GM12891 (cell line): Measurements from ENCODE around the gene BDNF. TPM values are rescaled to one million over a fixed set of nuclear protein-coding genes. Genes with fewer than 3 reads are reported as not detected.
"Not testable (repeated sequence)": the region's sequence is repeated elsewhere in the genome, so short reads cannot be mapped to it uniquely, and the experiment has no call there.

Experiments used
- DNase-seq: peaks from one replicate; pipeline ENCODE4 v3.0.0; 2011; ENCODE audit warnings: low spot score; ENCODE audit not compliant: insufficient read length
- FAIRE-seq: peaks from 2 replicates; lab custom pipeline; 2011; peaks lifted over from hg19 to GRCh38; lab: Jason Lieb, UNC
- PAX5 ChIP-seq: IDR thresholded peaks from 2 replicates; pipeline ENCODE4 v1.6.1; 2011; ENCODE audit warnings: low read length, moderate library complexity, mild to moderate bottlenecking; ENCODE audit not compliant: insufficient read depth, severe bottlenecking
- POLR2A ChIP-seq: IDR thresholded peaks from 2 replicates; pipeline ENCODE4 v1.6.1; 2011; ENCODE audit warnings: low read depth, low read length, control low read depth
- POLR2AphosphoS5 ChIP-seq: IDR thresholded peaks from 2 replicates; pipeline ENCODE4 v1.6.1; 2011; ENCODE audit warnings: low read depth, low read length, control low read depth
- POU2F2 ChIP-seq: IDR thresholded peaks from 2 replicates; pipeline ENCODE4 v1.6.1; 2011; ENCODE audit warnings: low read depth, mild to moderate bottlenecking, control low read depth, low read length, moderate library complexity
- SPI1 ChIP-seq: IDR thresholded peaks from 2 replicates; pipeline ENCODE4 v1.6.1; 2011; ENCODE audit warnings: low read depth, low read length, control low read depth
- TAF1 ChIP-seq: IDR thresholded peaks from 2 replicates; pipeline ENCODE4 v1.6.1; 2011; ENCODE audit warnings: low read depth, low read length, control low read depth
- polyA plus RNA-seq: library from polyadenylated mRNA; unstranded; fragments of >200 nt; gene quantifications from one replicate; pipeline ENCODE4 v1.2.1, GENCODE V29; 2012; ENCODE audit warnings: low read depth, missing spikeins, inconsistent platforms; ENCODE audit not compliant: missing spikeins

Gene BDNF
- 0.04 TPM for polyA plus RNA-seq

- FAIRE-seq, result no peak
- no peak for DNase-seq
- TF ChIP-seq POLR2A (no peak), PAX5 (no peak), POU2F2 (no peak), SPI1 (no peak), POLR2AphosphoS5 (no peak), TAF1 (no peak)
These were observed at the start of gene BDNF for GRCh38 chr11:27700351-27701301. BDNF (minus strand) TSS chr11:27700455; CDS start chr11:27658564, 41,891 bp downstream.

DNA sequence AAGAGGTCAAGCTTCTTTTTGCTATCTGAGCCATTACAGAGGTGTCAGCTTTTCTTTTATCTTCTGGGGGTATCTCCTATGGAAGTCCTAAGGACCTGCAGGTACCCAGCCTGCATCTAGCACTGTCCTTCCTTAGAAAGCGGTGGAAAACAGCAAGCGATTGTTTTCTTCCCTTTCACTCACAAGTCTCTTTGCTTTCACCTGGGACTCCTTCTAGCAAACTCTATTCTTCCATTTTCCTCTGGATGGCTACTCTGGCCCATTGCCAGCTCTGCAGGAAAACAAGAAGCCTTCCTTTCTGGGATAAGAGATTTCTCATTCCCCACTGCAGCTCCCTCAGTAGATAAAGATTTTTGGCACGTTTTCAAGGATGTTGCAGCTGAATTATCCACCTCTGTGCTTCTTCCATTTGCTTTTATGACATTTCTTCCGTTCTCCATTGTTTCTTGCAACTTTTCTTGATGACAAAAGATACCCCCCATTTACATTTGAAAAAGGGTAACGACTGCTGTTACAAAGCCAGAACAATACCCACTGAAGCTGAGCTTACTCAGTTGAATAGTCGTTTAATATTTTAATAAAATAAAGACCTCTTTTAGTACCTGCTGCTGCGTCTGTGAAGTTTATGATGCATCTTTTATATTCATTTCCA, 40.2 kb upstream of the BDNF start:
- no peak for DNase-seq
- FAIRE-seq, result no peak
- no peak for TF ChIP-seq POLR2A
- TF ChIP-seq TAF1, result no peak
- TF ChIP-seq POU2F2, result no peak
- TF ChIP-seq PAX5, result no peak
- no peak for TF ChIP-seq SPI1
- TF ChIP-seq POLR2AphosphoS5, result no peak

DNA sequence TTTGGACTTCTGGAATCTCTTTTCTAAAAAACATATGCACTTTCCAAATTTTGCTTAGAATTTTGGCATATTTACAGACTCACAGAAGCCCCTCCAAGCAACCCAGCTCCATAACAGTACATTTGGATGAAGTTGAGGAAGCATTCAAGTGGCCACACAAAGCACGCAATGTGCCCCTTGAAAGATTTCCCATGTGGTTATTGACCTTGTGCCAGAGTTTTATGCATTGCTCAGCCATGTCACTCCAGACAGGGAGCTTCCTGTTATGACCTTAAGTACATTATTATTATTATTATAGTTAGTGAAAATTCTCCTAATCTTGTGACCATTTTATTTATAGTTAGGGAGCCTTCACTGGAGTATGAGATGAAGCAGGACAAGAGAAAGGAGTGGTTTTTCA, 35.0 kb upstream of the BDNF start:
- no peak for DNase-seq
- no peak for TF ChIP-seq POLR2A
- no peak for TF ChIP-seq POU2F2
- TF ChIP-seq PAX5, result no peak
- TF ChIP-seq SPI1, result no peak
- no peak for TF ChIP-seq POLR2AphosphoS5
- TF ChIP-seq TAF1, result no peak
- no peak for FAIRE-seq

- FAIRE-seq, DNase-seq: not testable (repeated sequence)
These were observed 31.5 kb upstream of the BDNF start for GRCh38 chr11:27731803-27732202.

DNA sequence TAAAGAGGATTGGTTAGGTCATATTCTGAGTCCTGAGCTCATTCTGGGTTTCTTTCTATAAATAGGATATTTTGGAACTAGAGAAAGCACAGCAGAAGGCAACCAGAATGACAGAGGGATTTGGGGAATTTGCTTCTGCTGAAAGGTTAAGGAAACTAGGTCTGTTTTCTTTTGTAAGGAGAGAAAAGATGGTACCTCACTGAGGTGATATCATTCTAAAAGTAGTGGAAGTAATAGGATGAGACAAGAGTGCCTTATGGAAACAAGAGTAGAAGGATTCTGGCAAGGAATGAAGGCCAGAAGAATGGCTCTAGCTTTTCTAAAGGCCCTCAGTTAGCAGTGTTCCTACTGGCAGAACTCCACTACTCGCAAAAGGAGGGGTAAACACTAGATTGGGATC, 26.7 kb upstream of the BDNF start:
- DNase-seq, result no peak
- no peak for FAIRE-seq
- TF ChIP-seq PAX5, result no peak
- TF ChIP-seq POU2F2, result no peak
- no peak for TF ChIP-seq POLR2A
- TF ChIP-seq POLR2AphosphoS5, result no peak
- TF ChIP-seq SPI1, result no peak
- no peak for TF ChIP-seq TAF1

- DNase-seq, result no peak
- FAIRE-seq, result no peak
- TF ChIP-seq TAF1, result no peak
- TF ChIP-seq SPI1, result no peak
- no peak for TF ChIP-seq POU2F2
- no peak for TF ChIP-seq POLR2AphosphoS5
- no peak for TF ChIP-seq POLR2A
- TF ChIP-seq PAX5, result no peak
These were observed 23.4 kb upstream of the BDNF start for GRCh38 chr11:27723687-27724086.

- FAIRE-seq, result no peak
- TF ChIP-seq POLR2AphosphoS5 (no peak), POU2F2 (no peak), TAF1 (no peak), SPI1 (no peak), PAX5 (no peak), POLR2A (no peak)
- no peak for DNase-seq
These were observed 22.7 kb upstream of the BDNF start for GRCh38 chr11:27722953-27723344.

GRCh38 chr11:27722117-27722952, 22.1 kb upstream of the BDNF start:
- DNase-seq (no peak), FAIRE-seq (no peak)
- no peak for TF ChIP-seq TAF1
- TF ChIP-seq SPI1, result no peak
- TF ChIP-seq PAX5, result no peak
- no peak for TF ChIP-seq POU2F2
- TF ChIP-seq POLR2A, result no peak
- no peak for TF ChIP-seq POLR2AphosphoS5

DNA sequence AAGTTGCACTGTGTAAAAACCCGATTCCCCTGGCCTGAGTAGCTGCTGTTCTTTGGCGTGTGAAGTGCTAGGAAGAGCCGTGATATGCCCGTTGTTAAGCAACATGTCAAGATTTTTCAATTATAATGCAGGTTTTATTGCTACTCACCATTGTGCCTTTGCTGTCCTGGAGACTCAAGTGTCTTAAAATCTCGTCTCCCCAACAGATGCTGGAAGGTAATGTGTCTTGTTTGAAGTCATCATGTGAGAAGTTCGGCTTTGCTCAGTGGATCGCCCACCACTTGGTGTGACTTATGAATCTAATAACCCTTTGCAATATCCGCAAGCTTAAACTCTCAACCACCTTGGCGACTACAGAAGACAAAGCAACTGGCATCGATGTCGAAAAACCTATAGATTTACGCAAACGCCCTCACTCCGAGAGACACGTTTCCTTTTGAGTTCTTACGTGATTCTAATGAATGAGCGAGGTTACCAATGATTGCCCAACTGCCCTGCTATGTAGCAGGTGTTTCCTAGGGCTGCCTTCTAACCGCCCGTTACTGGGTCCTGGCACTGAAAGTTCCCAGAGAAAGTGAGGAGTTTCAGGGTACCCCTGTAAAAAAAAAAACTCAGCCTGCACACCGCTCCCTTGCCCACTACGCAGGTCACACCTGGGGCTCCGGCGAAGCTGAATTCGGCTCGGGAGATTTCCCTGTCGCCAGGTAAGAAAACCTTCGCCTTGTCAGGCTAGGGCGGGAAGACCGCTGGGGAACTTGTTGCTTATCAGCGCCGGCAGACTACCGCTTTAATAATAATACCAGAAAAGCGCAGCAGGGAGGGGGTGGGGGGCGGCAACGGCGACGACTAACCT, 21.2 kb upstream of the BDNF start:
- DNase-seq (no peak), FAIRE-seq (no peak)
- TF ChIP-seq POU2F2 (no peak), SPI1 (no peak), POLR2A (no peak), TAF1 (no peak), POLR2AphosphoS5 (no peak), PAX5 (no peak)
